HL-60 (cell line): Measurements from ENCODE around the gene PPP2R2D.

Source experiments
- CTCF ChIP-seq: IDR thresholded peaks from one replicate; pipeline ENCODE4 v1.5.1; 2011; ENCODE audit warnings: low read length, control low read depth, inconsistent platforms; ENCODE audit not compliant: insufficient read depth
- POLR2AphosphoS5 ChIP-seq: IDR thresholded peaks from 2 replicates; pipeline ENCODE4 v1.6.1; 2012; ENCODE audit warnings: low read depth

- TF ChIP-seq CTCF, result no peak
- no peak for TF ChIP-seq POLR2AphosphoS5
Measured at GRCh38 chr10:131909014-131909808, 8.4 kb downstream of the PPP2R2D start.
